22Rv1 (cell line): ENCODE data around the gene PPP4C.

Experiments used
- ZFX ChIP-seq: fragments of 450-650 bp; IDR thresholded peaks from 2 replicates; pipeline ENCODE4 v1.6.1; 2017; ENCODE audit warnings: antibody characterized with exemption, borderline replicate concordance
- TF ChIP-seq, protein P1 (sequence below): fragments of 450-650 bp; IDR thresholded peaks from 2 replicates; pipeline ENCODE4 v1.5.1; 2017; ENCODE audit warnings: mild to moderate bottlenecking

DNA sequence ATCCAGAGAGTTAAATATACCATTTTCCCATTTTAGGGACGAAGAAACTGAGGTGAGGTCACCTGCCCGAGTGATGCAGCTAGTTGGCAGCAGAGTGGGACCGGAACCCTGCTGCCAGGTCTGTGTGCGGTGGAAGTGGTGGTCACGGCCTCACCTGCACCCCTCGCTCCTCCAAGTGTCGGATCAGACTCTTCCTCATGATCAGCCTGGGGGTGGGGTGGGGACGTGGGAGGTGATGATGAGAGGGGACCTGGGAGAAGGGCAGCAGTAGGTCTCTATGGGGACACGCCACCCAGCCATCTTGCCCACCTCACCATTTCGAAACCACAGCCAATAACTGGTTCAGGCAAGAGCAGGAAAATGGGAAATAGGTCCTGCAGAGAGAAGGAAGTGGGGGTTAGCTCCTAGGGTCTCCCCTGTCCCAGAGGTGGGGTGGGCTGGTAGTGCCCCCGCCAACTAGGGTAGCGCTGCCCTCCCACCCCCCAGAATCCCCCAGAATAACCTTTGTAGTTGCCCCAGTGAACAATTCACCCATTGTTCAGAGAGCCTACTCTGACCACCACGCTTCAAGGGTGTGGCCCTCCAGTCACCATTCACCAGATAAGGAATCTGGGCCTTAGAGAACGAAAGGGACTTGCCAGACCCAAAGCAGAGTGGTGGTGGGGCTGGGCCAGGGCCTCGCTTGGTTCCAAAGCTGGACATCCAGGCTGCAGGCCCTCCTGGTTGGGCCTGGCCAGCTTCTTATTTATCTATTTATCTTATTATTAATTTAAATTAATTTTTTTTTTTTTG lies 32.5 kb downstream of the PPP4C start:
- TF ChIP-seq, protein P1, sequence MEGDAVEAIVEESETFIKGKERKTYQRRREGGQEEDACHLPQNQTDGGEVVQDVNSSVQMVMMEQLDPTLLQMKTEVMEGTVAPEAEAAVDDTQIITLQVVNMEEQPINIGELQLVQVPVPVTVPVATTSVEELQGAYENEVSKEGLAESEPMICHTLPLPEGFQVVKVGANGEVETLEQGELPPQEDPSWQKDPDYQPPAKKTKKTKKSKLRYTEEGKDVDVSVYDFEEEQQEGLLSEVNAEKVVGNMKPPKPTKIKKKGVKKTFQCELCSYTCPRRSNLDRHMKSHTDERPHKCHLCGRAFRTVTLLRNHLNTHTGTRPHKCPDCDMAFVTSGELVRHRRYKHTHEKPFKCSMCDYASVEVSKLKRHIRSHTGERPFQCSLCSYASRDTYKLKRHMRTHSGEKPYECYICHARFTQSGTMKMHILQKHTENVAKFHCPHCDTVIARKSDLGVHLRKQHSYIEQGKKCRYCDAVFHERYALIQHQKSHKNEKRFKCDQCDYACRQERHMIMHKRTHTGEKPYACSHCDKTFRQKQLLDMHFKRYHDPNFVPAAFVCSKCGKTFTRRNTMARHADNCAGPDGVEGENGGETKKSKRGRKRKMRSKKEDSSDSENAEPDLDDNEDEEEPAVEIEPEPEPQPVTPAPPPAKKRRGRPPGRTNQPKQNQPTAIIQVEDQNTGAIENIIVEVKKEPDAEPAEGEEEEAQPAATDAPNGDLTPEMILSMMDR = no peak
- TF ChIP-seq ZFX = no peak
